IPS-18c (cell line): ENCODE results near the gene GPD1.
A peak's percentile ranks its signal among the peaks of the same experiment; 100 is the strongest.

Experiments used
- H3K4me3 ChIP-seq: 2 replicates; pipeline ENCODE4 v1.7.0; 2013; ENCODE audit warnings: low read depth, mild to moderate bottlenecking, low read length, moderate library complexity; ENCODE audit not compliant: insufficient read depth
- H3K9me3 ChIP-seq: one replicate; pipeline ENCODE4 v1.6.1; 2013; ENCODE audit warnings: mild to moderate bottlenecking, low read length, moderate library complexity; ENCODE audit not compliant: control insufficient read depth, insufficient read depth

Gene GPD1

DNA sequence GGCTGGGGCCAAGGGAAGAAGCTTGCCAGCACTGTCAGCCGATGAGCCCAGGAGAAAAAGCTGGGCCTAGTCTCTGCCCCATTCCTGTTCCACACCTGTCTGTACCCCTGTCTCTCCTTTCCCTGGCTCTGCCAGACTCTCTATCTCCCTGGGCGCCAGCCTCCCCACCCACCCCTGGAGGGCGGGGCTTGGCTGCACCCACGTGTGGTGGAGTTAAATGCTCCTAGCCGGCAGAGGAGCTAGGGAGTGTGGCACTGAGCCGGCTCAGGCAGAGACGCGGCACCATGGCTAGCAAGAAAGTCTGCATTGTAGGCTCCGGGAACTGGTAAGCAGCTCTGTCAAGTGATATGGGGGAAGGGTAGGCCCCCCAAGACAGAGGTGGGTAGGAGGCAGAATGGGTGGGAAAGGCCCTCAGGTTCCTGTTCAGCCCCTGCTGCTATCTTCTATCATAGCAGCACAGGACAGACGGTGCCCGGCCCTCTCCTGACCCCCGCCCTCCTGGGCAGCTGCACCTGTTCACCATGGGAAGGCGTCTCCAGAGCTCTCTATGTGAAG, at the start of gene GPD1:
Gene GPD1, plus strand, starts transcription at position 242 of the 555 bp plus-strand sequence. Its CDS starts 43 bp downstream, at position 285.
- H3K4me3 ChIP-seq: no peak within 1 kb of the TSS

DNA sequence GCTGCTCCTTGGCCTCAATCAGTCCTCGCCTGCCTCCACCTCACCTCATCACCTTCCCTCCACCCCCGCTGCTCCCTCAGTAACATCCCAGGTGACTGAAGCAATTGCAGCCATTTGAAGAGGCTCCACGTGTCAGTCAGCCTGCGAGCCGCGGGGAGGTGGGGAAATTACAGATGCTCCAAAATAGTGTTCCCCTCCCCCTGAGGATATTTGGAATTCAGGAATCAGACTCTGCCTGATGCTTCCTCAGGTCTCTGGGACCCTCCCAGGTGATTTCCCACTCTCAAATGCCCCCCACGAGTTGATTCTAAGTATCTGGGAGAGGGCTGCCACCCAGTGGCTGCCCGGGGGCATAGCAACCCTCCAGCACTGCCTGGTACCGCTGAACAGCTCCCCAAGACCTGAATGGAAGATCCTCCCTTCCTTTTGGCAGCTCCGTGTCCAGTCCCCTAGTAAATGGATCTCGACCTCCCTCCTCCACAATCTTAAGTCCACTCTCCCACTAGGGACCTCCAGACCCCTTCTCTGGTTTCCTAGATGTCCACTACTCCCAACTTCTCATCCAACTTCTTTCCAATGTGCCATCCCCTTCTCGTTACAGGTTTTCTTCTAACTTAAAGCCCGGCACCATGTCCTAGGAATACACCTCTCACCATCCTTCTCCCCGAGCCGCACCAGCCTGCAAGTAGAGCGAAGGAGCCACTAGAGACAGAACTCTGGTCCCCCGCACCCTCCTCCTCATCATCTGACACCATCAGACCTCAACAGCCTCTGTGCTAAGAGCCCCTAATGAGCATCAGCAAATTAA, 47.8 kb upstream of the GPD1 start:
- Histone ChIP-seq H3K9me3 (peaks cover 4% of the 10 kb centered on the region), H3K4me3 (peak overlapping the region; percentile 69)

More for the DNA sequence above, at the start of gene GPD1:
- no peaks in the 10 kb centered on the region for H3K9me3 ChIP-seq

DNA sequence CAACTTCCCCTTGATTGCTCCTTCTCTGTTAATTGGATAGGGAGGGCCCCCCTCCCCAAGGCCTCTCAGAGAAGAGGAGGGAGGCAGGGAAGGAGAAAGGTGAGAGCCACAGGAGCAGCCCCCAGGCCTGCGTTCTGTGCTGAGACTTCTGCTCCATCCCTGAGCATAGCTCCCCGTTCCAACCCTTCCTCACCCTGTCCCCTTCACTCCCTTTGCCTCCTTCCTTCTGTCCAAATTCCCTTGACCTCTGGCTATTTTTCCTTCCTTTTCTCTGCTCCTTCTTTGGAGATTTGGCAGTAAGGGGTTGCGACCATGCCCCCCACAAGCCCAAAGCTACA, 47.2 kb upstream of the GPD1 start:
- H3K9me3 ChIP-seq: peaks cover 4% of the 10 kb centered on the region

DNA sequence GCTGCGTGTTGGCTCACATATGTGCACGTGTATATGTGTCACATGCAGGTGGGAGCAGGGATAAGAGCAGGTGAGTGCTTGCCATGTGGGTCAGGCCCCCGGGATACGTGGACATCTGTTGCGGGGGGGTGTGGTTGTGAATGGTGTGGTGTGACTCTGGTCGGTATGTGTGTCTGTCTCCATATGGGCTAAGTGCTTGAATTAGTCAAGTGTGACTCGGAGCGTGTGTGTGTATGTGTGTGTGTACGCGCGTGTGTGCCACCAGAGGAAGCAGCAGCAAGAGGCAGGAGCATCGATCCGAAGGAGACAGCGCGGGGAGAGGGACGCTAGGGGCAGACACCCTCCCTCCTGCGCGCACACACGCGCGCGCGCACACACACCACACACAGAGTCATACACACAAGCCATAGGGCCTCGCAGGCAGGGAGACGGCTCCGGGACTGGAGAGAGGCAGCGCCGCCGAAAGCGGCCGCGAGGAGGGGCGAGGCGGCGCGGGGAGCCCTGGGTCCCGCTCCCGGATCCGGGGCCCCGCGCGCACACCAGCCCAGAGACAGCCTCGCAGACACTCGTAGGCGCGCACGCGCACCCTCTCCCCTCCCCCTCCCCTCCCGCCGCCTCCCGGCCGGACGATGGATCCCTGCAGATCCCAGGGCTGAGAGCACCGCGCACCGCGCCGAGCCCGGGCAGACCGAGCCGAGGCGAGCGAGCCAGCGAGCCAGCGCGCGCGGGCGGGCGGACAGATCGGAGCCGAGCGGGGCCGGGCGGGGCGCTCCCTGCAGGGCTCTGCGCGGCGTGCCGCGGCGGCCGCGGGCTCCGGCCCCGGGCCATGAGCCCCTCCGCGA, 46.6 kb upstream of the GPD1 start, which contains the start of gene ASIC1:
Gene ASIC1, plus strand, starts transcription at position 597 of the 842 bp plus-strand sequence. CDS start 1,171 bp downstream, outside the sequence.
- H3K9me3 ChIP-seq: peaks cover 4% of the 10 kb centered on the region

More for the DNA sequence above, 47.2 kb upstream of the GPD1 start:
- peak overlapping the region; percentile 69 for H3K4me3 ChIP-seq

DNA sequence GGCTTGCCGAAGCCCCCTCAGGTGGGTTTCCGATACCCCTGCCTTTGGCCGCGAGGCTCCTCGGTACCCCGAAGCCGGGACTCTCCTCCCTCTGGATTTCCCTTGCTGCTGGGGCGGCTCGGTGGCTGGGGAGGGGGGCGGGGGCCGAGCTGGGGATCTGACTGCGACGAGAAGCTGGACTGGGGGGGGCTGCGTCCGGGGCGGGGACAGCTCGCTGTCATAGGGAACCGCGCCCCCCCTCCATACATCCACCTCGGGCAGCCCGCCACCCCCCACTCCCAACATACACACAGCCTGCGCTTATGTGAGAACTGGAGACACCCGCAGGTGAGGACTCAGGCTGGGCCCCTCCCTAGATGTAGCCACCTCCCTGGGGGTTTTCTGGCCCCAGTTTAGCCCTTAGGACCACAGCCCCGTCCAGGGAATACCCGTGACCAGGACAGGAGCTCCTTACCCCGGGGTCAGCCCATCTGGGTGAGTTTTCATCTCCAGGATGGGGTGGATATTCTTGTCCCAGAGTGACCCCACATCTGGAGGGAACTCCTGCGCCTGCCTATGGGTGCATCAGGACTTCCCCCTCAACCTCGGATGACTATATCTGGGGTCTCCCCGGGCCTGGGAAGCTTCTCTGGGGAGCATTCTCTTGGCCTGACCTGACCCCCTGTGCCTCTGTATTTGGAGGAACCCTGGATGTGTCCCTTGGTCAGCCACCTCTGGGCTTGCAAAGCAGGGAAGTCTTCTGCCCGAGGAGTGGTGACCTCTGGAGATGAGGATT, 45.7 kb upstream of the GPD1 start:
- H3K9me3 ChIP-seq: peaks cover 2% of the 10 kb centered on the region

More for the DNA sequence above, 46.6 kb upstream of the GPD1 start, which contains the start of gene ASIC1:
- peak within 1 kb of the TSS; percentile 69 for H3K4me3 ChIP-seq

DNA sequence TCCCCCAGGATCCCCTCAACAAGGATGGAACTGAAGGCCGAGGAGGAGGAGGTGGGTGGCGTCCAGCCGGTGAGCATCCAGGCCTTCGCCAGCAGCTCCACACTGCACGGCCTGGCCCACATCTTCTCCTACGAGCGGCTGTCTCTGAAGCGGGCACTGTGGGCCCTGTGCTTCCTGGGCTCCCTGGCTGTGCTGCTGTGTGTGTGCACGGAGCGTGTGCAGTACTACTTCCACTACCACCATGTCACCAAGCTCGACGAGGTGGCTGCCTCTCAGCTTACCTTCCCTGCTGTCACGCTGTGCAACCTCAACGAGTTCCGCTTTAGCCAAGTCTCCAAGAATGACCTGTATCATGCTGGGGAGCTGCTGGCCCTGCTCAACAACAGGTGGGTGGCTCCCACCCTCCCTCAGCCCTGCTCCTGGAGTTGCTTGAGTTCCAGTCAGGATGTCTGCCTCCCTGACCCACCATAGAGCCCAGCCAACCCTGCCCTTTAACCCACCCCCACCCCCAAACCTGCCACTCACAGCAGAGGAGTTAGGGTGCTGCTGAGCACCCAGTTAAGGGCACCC, 45.0 kb upstream of the GPD1 start:
- Histone ChIP-seq H3K4me3 (no peak overlapping the region), H3K9me3 (peaks cover 2% of the 10 kb centered on the region)

More for the DNA sequence above, 45.7 kb upstream of the GPD1 start:
- H3K4me3 ChIP-seq: peak overlapping the region; percentile 69

DNA sequence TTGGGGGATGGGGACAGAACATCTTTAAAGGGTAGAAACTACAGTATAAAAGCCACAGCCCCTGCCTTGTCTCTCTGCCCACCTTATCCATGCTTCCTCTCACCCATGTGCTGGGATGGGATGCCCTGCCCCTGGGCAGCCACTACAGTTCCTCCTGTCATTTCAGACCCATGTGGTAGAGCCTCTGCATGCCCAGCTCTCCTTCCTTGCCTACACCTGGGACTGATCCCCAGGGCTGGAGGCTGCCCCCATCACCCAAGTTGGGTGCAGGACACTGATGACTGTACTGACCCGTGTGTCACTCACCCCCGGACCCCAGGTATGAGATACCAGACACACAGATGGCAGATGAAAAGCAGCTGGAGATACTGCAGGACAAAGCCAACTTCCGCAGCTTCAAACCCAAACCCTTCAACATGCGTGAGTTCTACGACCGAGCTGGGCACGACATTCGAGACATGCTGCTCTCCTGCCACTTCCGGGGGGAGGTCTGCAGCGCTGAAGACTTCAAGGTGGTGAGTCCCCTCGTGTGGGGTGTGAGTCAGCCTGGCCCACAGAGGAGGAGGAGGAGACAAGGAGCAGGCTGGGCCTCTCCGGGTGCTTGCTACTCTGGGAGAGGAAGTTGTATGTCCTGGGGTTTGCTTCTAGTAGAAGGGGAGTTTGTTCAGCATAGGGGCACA, 44.2 kb upstream of the GPD1 start:
- H3K9me3 ChIP-seq: peaks cover 2% of the 10 kb centered on the region
- no peak overlapping the region for H3K4me3 ChIP-seq

DNA sequence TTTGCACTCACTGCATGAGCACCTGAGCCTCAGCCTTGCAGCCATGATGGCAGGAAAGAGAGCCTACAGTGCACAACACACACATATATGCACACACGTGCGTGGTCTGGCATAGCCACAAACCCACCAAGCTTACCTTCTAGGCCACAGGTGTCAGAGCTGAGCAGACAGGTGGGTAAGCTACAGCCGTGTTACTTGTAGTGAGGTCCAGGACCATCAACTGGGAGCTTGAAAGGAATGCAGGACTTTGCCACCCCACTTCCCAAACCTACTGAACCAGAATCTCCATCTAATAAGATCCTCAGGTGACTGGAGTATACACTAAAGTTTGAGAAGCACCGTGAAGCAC, 43.7 kb upstream of the GPD1 start:
- Histone ChIP-seq H3K4me3 (no peak overlapping the region; the same call in 1 of the 2 replicates), H3K9me3 (peaks cover 2% of the 10 kb centered on the region)

DNA sequence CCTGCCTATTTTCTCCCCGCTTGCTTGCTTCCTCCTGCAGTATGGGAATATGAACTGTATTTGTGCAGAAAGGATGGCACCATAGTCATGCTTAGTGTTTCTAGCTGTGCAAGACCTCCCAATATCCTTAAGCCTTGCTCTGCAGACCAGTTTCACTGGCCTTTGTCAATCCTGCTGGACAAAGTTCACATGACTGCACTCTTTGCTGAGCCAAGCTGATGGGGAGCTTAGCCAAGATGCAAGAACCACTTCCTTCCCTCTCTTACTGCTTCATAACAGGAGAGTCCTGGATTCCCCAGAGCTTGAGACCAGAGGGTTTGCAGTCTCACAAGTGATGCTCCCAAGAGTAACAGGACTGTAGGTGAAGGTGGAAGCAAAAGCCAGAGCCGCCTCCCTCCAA, 42.6 kb upstream of the GPD1 start:
- Histone ChIP-seq H3K4me3 (no peak overlapping the region), H3K9me3 (no peaks in the 10 kb centered on the region)

DNA sequence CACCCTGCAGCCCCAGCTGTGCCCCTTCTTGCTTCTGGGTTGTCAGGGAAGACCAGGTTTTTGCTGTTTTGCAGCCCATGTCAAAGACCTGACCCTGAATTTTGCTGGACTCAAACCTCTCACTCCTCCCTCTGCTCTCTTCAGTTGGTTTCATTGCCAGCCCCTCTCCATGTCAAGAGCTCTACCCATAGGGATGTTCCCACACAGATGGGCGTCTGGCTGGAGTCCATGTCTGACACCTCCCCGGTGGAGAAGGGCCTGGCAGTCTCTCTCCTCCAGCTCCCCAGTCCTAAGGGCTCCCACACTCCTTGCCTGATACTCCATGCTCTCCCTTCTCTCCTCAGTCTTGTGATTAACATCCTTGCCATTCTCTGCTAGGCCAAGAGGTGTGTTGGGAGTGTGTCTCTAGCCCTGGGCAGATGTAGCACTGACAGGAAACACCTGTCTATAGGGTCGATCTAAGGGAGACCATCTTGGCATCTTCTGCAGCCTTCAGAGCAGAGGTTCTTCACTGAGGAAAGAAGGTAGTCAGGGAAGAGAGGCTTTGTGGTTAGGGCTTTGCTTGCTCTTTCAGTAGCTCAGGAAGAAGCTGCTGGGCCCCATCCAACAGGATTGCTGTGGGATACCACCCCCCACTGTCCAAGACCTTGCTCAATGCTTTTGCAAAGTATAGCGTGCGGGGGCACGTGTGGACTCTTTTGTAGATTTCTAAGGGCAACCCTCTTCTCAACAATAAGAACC, 41.7 kb upstream of the GPD1 start:
- Histone ChIP-seq H3K4me3 (no peak overlapping the region), H3K9me3 (no peaks in the 10 kb centered on the region)

DNA sequence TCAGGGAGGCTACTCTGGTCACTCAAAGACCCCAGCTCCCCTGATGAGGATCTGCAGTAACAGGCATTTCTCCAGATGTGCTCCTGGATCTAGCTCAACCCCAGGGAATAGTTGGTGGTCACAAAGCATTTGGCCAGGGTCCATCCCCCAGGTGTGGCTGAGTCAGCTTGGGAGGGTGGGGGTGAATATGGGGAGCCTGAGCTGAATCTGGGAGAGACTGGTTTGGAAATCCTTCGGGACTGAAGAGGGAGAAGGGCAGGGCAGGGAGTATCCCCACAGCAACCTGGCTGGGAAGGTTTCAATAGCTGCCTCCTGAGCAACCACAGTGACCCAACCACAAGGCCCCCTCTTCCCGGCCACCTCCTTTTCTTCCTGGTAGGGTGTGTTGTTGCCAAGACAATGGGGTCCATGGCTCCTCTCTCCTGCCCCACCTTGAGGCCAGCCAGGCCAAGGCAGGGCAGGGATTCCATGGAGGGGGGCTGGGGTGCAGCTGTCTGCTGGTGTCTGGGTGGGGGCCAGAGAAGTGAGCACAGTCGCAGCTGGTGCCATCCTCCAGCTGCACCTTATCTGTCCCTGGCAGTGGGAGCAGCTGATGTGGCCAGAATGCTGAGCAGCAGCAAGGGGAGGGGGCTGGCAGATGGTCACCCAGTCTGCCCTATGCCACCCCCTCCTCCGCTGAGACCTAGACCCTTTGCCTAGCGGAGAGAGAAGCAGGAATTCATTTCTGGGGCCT, 40.9 kb upstream of the GPD1 start:
- H3K4me3 ChIP-seq: no peak overlapping the region
- H3K9me3 ChIP-seq: no peaks in the 10 kb centered on the region

DNA sequence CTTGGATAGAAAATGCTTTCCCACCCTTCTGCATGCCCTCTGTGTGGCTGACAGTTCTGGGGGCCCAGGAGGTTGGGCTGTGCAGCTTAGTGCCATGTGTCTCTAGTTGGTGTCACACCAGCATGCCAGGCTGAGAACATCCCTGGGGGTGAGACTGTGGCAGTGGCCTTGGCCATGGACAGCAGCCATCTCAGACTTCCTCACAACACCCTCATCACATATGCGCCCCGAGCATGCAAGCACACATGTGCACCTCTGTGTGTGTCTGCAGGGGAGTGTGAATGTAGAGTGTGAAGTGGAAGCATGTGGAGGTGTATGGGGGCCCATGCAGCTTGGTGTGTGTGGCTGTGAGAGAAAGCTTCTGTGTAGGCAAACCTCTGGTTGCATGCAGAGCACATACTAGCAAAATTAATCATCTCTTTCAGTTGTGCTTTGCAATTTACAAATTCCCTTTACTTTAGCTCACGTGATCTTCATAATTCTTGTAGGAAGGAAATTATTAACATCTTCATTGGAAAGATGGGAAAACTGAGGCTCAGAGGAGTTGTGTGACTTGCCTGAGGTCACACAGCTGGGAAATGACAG, 38.0 kb upstream of the GPD1 start:
- Histone ChIP-seq H3K9me3 (no peaks in the 10 kb centered on the region), H3K4me3 (no peak overlapping the region)

DNA sequence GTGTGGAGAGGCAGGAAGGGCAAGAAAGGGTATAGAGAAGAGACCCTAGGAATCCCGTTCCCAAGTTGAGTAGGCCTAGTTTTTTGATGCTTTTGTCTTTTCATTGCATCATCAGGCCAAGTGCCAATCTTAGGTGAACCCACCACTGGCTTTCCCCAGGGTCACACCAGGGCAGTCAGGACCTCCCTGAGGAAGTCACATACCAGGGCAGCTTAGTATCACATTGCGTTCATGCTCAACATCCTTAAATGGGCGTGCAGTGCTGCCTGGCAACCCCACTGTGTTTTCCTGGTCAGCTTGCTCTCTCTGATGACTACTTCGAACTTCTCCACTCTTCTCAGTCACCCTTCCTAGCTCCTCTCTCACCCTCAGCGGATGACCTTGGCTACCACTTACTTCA, 37.4 kb upstream of the GPD1 start:
- H3K4me3 ChIP-seq: no peak overlapping the region
- no peaks in the 10 kb centered on the region for H3K9me3 ChIP-seq

DNA sequence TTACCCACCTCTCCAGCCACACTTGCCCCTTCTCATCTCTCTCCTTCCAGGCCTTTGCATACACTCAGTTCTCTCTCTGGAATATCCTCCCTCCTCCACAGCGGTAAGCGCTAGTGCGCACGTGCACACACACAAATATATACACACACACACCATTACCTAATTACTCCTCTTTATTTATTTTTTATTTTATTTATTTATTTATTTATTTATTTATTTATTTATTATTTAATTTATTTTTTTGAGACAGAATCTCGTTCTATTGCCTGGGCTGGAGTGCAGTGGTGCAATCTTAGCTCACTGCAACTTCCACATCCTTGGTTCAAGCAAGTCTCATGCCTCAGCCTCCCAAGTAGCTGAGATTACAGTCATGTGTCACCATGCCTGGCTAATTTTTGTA, 34.7 kb upstream of the GPD1 start:
- H3K4me3 ChIP-seq: no peak overlapping the region
- no peaks in the 10 kb centered on the region for H3K9me3 ChIP-seq

DNA sequence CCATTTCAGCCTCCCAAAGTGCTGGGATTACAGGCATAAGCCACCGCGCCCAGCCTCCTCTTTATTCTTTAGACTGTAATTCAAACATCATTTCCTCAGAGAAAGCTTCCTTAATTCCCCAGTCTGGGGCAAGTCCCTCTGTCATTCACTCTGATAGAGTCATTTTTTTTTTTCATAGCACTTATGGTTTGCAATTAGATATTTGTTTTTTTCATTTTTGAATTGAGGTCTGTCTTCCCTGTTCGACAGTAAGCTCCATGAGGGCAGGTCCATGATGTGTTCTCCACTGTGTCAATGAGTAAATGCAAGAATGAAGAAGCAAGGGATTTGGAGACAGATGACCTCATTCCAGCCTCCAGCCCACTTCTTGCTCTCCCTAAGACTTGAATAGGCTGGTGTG, 34.3 kb upstream of the GPD1 start:
- no peak overlapping the region for H3K4me3 ChIP-seq
- H3K9me3 ChIP-seq: no peaks in the 10 kb centered on the region
